HUES6 (cell line): ENCODE data around the gene BEND7.
"Not testable (repeated sequence)": the region's sequence is repeated elsewhere in the genome, so short reads cannot be mapped to it uniquely, and the experiment has no call there.

Source experiments
- H3K27ac ChIP-seq: 2 replicates; pipeline ENCODE4 v1.7.0; 2013; ENCODE audit warnings: low read depth, mild to moderate bottlenecking, low read length, inconsistent platforms
- H3K27me3 ChIP-seq: 2 replicates; pipeline ENCODE4 v1.6.1; 2013; ENCODE audit warnings: low read length; ENCODE audit not compliant: control insufficient read depth, insufficient read depth
- H3K36me3 ChIP-seq: 2 replicates; pipeline ENCODE4 v1.6.1; 2013; ENCODE audit warnings: low read length; ENCODE audit not compliant: control insufficient read depth, insufficient read depth
- H3K4me1 ChIP-seq: 2 replicates; pipeline ENCODE4 v1.6.1; 2013; ENCODE audit warnings: low read length; ENCODE audit not compliant: control insufficient read depth, insufficient read depth
- H3K4me3 ChIP-seq: 2 replicates; pipeline ENCODE4 v1.5.1; 2013; ENCODE audit warnings: low read depth, low read length
- H3K9ac ChIP-seq: one replicate; pipeline ENCODE4 v1.6.1; 2013; ENCODE audit warnings: mild to moderate bottlenecking, low read length
- H3K9me3 ChIP-seq: 2 replicates; pipeline ENCODE4 v1.6.1; 2013; ENCODE audit warnings: low read depth, low read length; ENCODE audit not compliant: control insufficient read depth, insufficient read depth

The BEND7 gene

DNA sequence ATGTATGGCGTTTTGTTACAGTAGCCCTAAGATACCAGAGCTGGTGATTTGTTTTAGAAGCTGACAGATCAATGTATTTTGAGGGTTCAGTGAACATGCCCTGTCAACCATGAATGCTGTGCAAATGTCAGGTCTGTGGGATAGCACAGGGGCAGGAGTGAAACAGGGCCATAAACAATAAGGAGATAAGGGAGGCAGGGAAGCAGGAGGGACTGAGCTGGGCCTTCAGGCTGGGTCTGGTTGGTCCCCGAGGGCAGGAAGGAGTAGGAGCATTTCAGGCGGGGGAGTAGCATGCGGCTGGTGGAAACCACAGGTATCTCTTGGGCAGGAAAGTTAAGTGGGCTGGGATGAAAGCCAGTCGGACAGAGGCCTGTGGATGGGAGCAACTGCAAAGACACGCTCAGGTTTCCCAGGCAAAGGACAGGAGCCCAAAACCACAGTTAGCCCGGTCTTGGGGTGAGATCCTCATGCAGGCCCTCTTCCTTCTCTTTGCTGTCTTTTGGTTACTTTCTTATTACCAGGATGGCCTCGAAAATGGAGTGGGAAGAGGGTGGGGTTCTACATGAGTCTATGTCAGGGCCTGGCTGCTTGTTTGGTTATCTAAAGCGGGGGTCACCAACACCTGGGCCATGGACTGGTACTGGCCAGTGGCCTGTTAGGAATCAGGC, 111.2 kb downstream of the BEND7 start:
- peaks cover 11% of the 10 kb centered on the region for H3K9me3 ChIP-seq
- no peak overlapping the region for H3K27ac ChIP-seq
- H3K9ac ChIP-seq, result no peak overlapping the region
- no peaks in the 10 kb centered on the region for H3K36me3 ChIP-seq
- H3K27me3 ChIP-seq, result no peaks in the 10 kb centered on the region
- H3K4me3 ChIP-seq, result no peak overlapping the region
- H3K4me1 ChIP-seq, result no peaks in the 10 kb centered on the region

GRCh38 chr10:13416760-13417159, 112.1 kb downstream of the BEND7 start:
- H3K36me3 ChIP-seq, result no peaks in the 10 kb centered on the region
- peaks cover 12% of the 10 kb centered on the region for H3K9me3 ChIP-seq
- H3K27me3 ChIP-seq, result no peaks in the 10 kb centered on the region
- no peak overlapping the region for H3K27ac ChIP-seq
- no peak overlapping the region for H3K4me3 ChIP-seq
- H3K4me1 ChIP-seq, result no peaks in the 10 kb centered on the region
- H3K9ac ChIP-seq, result no peak overlapping the region

DNA sequence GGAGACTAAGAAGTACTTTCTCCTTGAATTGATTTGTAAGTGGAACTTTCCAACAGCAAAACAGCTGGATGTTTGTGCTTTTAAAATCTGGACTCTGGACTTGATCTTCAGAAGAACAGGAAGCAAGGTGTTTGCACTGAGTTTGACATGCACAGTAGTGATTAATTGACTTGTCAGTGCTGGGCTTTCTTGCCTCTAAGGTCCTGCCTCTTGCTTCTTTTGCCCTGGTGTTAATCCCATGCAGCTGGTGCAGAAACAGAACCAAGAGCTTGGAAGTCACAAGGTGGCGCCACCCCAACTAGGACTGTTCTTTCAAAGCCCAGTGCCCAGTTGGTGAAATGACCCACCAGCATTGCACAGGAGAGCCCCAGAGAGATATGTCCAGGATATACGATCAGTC, 114.0 kb downstream of the BEND7 start:
- no peaks in the 10 kb centered on the region for H3K27me3 ChIP-seq
- no peaks in the 10 kb centered on the region for H3K36me3 ChIP-seq
- no peak overlapping the region for H3K9ac ChIP-seq
- no peak overlapping the region for H3K4me3 ChIP-seq
- peaks cover 12% of the 10 kb centered on the region for H3K9me3 ChIP-seq
- H3K4me1 ChIP-seq, result no peaks in the 10 kb centered on the region
- H3K27ac ChIP-seq, result no peak overlapping the region

- Histone ChIP-seq H3K4me1 (no peaks in the 10 kb centered on the region), H3K27me3 (no peaks in the 10 kb centered on the region), H3K9me3 (peaks cover 12% of the 10 kb centered on the region), H3K27ac (no peak overlapping the region), H3K4me3 (no peak overlapping the region), H3K9ac (no peak overlapping the region), H3K36me3 (no peaks in the 10 kb centered on the region)
Observed at GRCh38 chr10:13414137-13414536, 114.7 kb downstream of the BEND7 start.

- Histone ChIP-seq H3K4me1 (no peaks in the 10 kb centered on the region), H3K9me3 (peaks cover 12% of the 10 kb centered on the region), H3K27me3 (no peaks in the 10 kb centered on the region)
Observed at GRCh38 chr10:13412894-13413293, 115.9 kb downstream of the BEND7 start.

GRCh38 chr10:13404791-13405190, 124.0 kb downstream of the BEND7 start:
- 0 out of 2 replicates have a peak overlapping the region, but pooled peaks have one; percentile 36 for H3K27ac ChIP-seq
- H3K9ac ChIP-seq, result no peak overlapping the region
- no peaks in the 10 kb centered on the region for H3K36me3 ChIP-seq

More at GRCh38 chr10:13412894-13413293, 115.9 kb downstream of the BEND7 start:
- Histone ChIP-seq H3K9ac (no peak overlapping the region), H3K27ac (no peak overlapping the region), H3K36me3 (no peaks in the 10 kb centered on the region), H3K4me3 (no peak overlapping the region)

GRCh38 chr10:13404305-13404759, 124.5 kb downstream of the BEND7 start:
- Histone ChIP-seq H3K27ac (peak overlapping the region; percentile 36; the same call in 1 of the 2 replicates), H3K9ac (no peak overlapping the region), H3K4me3 (no peak overlapping the region), H3K4me1 (peaks cover 19% of the 10 kb centered on the region; the same call in 1 of the 2 replicates), H3K27me3 (no peaks in the 10 kb centered on the region), H3K9me3 (peaks cover 31% of the 10 kb centered on the region), H3K36me3 (no peaks in the 10 kb centered on the region)

More at GRCh38 chr10:13404791-13405190, 124.0 kb downstream of the BEND7 start:
- H3K4me1 ChIP-seq, result peaks cover 19% of the 10 kb centered on the region; the same call in 1 of the 2 replicates
- peaks cover 26% of the 10 kb centered on the region for H3K9me3 ChIP-seq
- H3K27me3 ChIP-seq, result no peaks in the 10 kb centered on the region
- no peak overlapping the region for H3K4me3 ChIP-seq

GRCh38 chr10:13403426-13403825, 125.4 kb downstream of the BEND7 start:
- H3K27ac ChIP-seq, H3K36me3 ChIP-seq, H3K9ac ChIP-seq, H3K27me3 ChIP-seq, H3K4me3 ChIP-seq: not testable (repeated sequence)
- H3K9me3 ChIP-seq, result peaks cover 31% of the 10 kb centered on the region
- peaks cover 19% of the 10 kb centered on the region; the same call in 1 of the 2 replicates for H3K4me1 ChIP-seq

- Histone ChIP-seq H3K27me3 (no peaks in the 10 kb centered on the region), H3K27ac (no peak overlapping the region), H3K4me1 (peaks cover 19% of the 10 kb centered on the region; the same call in 1 of the 2 replicates), H3K4me3 (no peak overlapping the region), H3K9me3 (peaks cover 33% of the 10 kb centered on the region), H3K36me3 (peaks cover 3% of the 10 kb centered on the region; the same call in 1 of the 2 replicates), H3K9ac (no peak overlapping the region)
Observed at GRCh38 chr10:13402021-13402420, 126.8 kb downstream of the BEND7 start.

DNA sequence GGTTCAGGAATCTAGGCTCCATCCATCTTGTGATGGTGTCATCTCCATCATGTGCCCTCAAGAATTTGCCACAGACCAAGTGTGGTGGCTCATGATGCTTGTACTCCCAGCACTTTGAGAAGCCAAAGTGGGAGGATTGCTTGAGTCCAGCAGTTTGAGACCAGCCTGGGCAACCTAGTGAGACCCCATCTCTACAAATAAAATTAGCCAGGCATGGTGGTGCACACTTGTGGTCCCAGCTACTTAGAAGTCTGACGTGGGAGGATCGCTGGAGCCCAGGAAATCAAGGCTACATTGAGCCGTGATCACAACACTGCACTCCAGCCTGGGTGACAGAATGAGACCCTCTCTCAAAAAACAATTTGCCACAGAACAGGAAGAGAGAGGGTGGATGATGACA, 127.7 kb downstream of the BEND7 start:
- Histone ChIP-seq H3K4me3 (no peak overlapping the region), H3K36me3 (peaks cover 3% of the 10 kb centered on the region; the same call in 1 of the 2 replicates), H3K4me1 (peaks cover 19% of the 10 kb centered on the region; the same call in 1 of the 2 replicates), H3K27ac (no peak overlapping the region), H3K9ac (no peak overlapping the region), H3K27me3 (no peaks in the 10 kb centered on the region), H3K9me3 (peaks cover 33% of the 10 kb centered on the region)

GRCh38 chr10:13400196-13400965, 128.4 kb downstream of the BEND7 start:
- Histone ChIP-seq H3K4me3 (no peak overlapping the region), H3K4me1 (peaks cover 20% of the 10 kb centered on the region; the same call in 1 of the 2 replicates), H3K9me3 (peaks cover 33% of the 10 kb centered on the region), H3K27me3 (no peaks in the 10 kb centered on the region), H3K27ac (no peak overlapping the region), H3K36me3 (peaks cover 3% of the 10 kb centered on the region; the same call in 1 of the 2 replicates), H3K9ac (no peak overlapping the region)
